Kidney epithelial cell (primary cell): ENCODE data around the gene U2SURP. TPM values are rescaled to one million over a fixed set of nuclear protein-coding genes. Genes with fewer than 3 reads are reported as not detected.

ENCODE experiments used
- DNase-seq: peaks from one replicate; pipeline ENCODE4 v3.0.0-alpha.2; 2010; ENCODE audit warnings: low read depth
- H3K27me3 ChIP-seq: 2 replicates; pipeline ENCODE4 v1.6.0; 2011; ENCODE audit warnings: low read length; ENCODE audit not compliant: control insufficient read depth, insufficient read depth
- H3K36me3 ChIP-seq: 2 replicates; pipeline ENCODE4 v1.5.1; 2011; ENCODE audit warnings: low read length; ENCODE audit not compliant: control insufficient read depth, insufficient read depth
- H3K4me3 ChIP-seq: 2 replicates; pipeline ENCODE4 v1.5.1; 2011; ENCODE audit warnings: low read depth, mild to moderate bottlenecking, control low read depth, low read length
- total RNA-seq: library from RNA; depleted of rRNA; stranded (reverse); fragments of >200 nt; gene quantifications from 2 replicates; pipeline ENCODE4 v1.2.3, GENCODE V29; 2015
- TF ChIP-seq, protein P1 (sequence below): IDR thresholded peaks from 2 replicates; pipeline ENCODE4 v1.5.1; 2011; ENCODE audit warnings: mild to moderate bottlenecking, moderate library complexity, low read length, control low read depth, inconsistent platforms; ENCODE audit not compliant: insufficient read depth, poor library complexity, severe bottlenecking

The U2SURP gene
- total RNA-seq, 1 donor from 2014 or later = 60.6 TPM

DNA sequence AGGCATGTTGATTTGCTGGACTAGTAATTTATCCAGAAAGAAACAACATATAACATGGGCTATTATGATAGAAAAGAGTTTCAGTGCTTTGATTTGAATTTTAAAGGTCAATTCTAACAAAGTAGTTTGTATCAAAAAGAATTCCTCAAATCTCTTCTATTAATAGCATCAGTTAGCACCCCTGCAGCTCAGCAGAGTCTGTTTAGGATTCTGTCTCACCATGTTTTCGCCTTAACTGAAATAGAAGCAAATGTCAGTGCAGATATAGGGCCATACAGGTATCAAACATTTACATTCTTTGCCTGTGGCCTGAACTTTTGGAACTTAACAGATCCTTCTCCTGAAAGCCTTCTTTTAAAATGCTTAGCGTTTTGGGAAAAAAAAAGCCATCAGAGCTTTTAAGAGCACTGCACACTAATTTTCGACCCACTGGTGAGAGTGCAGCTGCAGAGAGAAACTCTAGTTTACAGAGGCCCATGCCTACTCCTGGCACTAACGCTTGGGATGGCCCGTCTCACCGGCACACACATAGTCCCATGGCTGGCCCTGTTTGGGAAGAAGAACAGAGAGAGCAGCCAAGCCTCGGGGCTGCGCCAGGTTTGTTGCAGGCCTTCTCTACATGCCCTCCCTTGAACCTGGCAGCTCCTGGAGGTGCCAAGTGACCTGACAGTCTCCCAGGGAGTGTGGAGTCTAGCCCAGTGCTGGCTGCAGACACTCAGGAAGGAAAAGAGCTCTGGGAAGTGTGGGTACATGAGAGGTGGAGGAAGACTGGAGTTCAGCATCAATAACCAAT is 28.0 kb upstream of the U2SURP start:
- TF ChIP-seq, protein P1, sequence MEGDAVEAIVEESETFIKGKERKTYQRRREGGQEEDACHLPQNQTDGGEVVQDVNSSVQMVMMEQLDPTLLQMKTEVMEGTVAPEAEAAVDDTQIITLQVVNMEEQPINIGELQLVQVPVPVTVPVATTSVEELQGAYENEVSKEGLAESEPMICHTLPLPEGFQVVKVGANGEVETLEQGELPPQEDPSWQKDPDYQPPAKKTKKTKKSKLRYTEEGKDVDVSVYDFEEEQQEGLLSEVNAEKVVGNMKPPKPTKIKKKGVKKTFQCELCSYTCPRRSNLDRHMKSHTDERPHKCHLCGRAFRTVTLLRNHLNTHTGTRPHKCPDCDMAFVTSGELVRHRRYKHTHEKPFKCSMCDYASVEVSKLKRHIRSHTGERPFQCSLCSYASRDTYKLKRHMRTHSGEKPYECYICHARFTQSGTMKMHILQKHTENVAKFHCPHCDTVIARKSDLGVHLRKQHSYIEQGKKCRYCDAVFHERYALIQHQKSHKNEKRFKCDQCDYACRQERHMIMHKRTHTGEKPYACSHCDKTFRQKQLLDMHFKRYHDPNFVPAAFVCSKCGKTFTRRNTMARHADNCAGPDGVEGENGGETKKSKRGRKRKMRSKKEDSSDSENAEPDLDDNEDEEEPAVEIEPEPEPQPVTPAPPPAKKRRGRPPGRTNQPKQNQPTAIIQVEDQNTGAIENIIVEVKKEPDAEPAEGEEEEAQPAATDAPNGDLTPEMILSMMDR = no peak
- no peak for DNase-seq
- no peaks in the 10 kb centered on the region for H3K36me3 ChIP-seq
- H3K27me3 ChIP-seq = no peaks in the 10 kb centered on the region
- H3K4me3 ChIP-seq = no peak overlapping the region

DNA sequence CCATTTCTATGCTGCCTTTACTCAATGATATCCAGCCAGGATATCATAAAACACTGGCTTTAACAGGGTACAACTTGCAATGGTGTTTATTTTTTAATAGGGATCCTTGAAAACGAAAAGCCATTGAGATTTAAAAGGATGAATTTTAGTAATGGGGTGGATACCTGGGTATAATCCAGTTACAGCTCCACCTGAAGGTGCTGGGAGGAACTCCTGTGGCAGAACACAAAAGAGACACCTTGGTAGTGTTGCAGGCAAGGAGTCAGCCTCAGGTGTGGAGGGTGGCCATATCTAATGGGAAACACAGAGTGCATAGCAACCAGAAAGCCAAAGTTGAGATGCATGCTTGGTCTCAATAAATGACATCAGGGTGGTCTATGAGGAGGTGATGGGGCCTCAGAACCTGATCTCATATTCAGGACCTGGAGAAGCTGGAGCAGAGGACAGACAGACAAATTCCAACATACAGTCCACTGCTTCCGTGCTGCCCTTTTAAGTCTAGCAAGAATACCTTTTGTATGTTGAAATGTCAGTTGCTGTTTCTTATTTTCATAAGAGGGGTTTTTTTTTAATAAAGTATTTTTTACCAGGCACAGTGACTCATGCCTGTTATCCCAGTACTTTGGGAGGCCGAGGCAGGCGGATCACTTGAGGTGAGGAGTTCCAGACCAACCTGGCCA is 25.9 kb upstream of the U2SURP start:
- TF ChIP-seq, protein P1 = no peak
- DNase-seq = no peak
- H3K4me3 ChIP-seq = no peak overlapping the region
- H3K27me3 ChIP-seq = no peaks in the 10 kb centered on the region
- no peaks in the 10 kb centered on the region for H3K36me3 ChIP-seq

DNA sequence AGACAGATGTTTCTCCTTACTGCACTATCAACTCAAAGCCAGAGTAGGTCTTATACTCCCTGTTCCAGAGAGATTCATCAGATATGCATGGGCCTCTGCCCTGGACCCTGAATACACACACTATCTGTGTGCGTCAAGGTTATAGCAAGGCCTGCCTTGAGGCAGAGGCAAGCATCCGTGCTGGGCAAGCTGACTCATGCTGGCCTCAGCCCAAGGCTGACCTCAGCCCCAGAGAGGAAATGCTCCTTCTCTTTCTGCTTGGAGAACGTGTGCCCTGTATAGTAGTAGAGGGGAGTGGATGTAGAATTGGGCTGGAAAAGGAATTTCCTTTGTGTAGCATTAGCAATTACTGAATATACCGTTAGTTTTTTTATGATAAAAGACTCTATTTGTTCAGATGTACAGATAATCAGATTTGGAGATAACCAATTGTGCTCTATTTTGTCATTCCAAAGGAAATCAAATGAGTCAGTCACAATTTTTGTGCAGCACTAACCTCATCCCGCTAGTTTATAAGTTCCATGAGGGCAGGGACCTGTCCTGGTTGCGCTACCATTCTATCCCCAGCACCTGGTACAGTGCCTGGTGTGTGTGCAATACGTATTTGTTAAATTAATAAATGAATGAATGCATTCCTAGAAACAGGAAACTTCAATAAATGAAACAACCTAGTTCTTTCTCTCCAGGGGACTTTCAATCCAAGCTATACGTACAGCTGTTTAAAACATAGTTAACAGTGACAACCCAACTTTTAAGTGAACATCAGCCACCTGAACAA is 24.6 kb upstream of the U2SURP start:
- H3K36me3 ChIP-seq = no peaks in the 10 kb centered on the region
- H3K4me3 ChIP-seq = no peak overlapping the region
- no peaks in the 10 kb centered on the region for H3K27me3 ChIP-seq
- TF ChIP-seq, protein P1 = no peak
- DNase-seq = peak; percentile 93

DNA sequence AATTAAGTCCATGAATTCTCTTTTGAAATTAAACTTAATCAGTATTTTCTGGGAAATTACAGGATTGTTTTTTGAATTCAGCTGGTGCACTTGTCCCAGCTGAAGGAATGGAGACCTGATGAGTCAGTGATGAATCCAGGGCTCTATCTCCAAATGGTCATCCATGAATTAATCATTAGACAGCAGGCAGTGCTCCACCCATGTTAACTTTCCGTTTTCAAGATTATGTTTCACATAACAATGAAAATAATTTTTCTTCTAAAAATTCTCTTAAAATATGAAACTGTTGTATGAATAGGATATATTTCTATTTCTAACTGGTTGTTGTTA is 24.0 kb upstream of the U2SURP start:
- TF ChIP-seq, protein P1 = no peak
- Histone ChIP-seq H3K4me3 (no peak overlapping the region), H3K36me3 (no peaks in the 10 kb centered on the region), H3K27me3 (no peaks in the 10 kb centered on the region)
- peak; percentile 47 for DNase-seq

DNA sequence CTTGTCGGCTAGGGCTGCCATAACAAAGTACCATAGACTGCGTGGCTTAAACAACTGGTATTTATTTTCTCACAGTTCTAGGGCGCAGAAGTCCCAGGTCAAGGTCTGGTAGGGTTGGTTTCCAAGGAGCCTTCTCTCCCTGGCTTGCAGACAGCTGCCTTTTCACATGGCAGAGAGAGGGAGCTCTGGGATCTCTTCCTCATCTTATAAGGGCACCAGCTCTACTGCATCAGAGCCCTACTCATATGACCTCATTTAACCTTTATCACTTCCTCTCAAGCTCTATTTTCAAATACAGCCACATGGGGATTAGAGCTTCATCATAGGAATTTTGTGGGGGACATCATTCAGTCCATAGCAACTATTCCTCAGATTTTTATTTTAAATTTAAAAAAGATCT is 20.3 kb upstream of the U2SURP start:
- TF ChIP-seq, protein P1 = no peak

More for the DNA sequence above, 20.3 kb upstream of the U2SURP start:
- no peaks in the 10 kb centered on the region for H3K36me3 ChIP-seq
- no peaks in the 10 kb centered on the region for H3K27me3 ChIP-seq
- no peak overlapping the region for H3K4me3 ChIP-seq
- no peak for DNase-seq
